GM12872 (cell line): Measurements from ENCODE around the gene CTDP1.

ENCODE experiments used
- TF ChIP-seq, protein P1 (sequence below): IDR thresholded peaks from 3 replicates; pipeline ENCODE4 v1.5.1; 2011; ENCODE audit warnings: low read depth, mild to moderate bottlenecking, low read length, moderate library complexity; ENCODE audit not compliant: insufficient read depth

Gene CTDP1

GRCh38 chr18:79746730-79747129 is 67.1 kb downstream of the CTDP1 start:
- TF ChIP-seq, protein P1, sequence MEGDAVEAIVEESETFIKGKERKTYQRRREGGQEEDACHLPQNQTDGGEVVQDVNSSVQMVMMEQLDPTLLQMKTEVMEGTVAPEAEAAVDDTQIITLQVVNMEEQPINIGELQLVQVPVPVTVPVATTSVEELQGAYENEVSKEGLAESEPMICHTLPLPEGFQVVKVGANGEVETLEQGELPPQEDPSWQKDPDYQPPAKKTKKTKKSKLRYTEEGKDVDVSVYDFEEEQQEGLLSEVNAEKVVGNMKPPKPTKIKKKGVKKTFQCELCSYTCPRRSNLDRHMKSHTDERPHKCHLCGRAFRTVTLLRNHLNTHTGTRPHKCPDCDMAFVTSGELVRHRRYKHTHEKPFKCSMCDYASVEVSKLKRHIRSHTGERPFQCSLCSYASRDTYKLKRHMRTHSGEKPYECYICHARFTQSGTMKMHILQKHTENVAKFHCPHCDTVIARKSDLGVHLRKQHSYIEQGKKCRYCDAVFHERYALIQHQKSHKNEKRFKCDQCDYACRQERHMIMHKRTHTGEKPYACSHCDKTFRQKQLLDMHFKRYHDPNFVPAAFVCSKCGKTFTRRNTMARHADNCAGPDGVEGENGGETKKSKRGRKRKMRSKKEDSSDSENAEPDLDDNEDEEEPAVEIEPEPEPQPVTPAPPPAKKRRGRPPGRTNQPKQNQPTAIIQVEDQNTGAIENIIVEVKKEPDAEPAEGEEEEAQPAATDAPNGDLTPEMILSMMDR: no peak

DNA sequence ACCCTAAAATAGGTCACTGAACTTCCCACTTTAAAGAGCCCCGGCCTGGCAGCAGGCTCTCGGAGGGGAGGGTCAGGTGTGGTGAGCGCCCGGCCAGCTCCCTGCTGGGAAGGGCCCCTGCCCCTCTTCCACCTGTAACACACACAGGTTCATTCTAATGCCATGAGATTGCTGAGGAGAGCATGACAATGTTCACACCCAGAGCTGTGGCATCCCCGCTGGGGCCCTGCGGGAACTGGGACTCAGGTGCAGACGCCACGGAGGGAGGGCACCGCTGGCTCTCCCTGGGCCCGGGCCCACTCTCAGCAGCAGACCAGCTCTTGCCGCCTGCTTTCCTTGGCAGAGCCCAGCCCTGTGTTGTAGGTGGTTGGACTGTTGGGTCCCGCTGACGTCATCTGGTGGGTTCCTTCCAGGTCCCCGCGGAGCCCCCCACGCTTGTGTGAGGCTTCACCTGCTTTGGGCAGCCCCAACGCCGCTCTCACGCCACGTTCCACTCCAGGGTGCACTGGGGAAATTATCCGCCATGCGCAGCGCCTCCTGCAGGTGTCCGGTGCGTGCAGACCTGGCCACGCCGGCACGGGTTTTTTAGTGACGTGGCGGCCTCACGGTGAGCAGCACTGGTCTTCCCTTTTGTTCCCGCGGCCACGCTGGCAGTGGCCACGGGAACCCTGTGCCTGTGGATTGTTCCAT is 67.7 kb downstream of the CTDP1 start:
- TF ChIP-seq, protein P1: no peak

GRCh38 chr18:79748321-79749180 is 68.9 kb downstream of the CTDP1 start:
- TF ChIP-seq, protein P1: no peak

DNA sequence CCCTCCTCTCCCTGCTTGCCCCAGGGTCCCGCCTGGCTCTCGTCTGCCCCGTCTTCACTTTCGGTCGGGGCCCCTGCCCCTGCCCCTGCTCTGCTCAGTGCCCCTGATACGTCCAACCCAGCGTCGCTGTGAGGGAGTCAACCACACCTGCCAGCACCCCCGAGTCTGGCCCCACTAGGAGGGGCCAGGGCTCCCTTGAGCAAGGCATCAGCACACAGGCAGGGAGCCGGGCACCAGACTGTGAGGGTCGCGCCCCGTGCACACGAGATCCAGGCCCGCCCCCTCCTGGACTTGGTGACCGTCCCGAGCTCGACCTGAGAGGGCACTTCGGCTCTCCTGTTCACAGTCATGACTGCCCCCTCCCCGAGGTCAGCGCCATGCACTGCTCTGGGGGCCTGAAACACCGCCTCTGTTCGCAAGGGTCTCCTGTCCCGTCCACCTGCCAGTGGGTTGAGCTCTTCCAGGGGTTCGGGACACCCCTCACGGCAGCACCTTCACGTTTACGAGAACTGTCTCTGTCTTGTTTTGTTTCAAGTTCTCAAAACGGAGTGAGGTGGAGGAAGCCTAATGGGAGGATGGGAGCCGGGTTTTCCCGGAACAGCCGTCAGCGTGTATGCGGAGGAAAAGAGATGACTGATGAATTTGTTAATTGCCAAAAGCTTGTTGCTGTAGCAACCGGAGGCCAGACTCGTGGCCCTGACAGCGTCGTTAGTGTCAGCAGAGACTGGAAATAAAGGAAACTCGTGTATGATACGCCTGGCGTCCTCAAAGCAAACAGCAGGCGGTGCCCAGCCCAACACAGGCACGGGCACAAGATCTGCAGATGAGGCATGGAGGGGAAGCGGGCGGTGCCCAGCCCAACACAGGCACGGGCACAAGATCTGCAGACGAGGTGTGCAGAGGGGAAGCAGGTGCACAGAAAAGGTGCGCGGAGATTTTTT is 69.9 kb downstream of the CTDP1 start:
- TF ChIP-seq, protein P1: no peak

GRCh38 chr18:79750980-79751571 is 71.5 kb downstream of the CTDP1 start:
- TF ChIP-seq, protein P1: no peak

DNA sequence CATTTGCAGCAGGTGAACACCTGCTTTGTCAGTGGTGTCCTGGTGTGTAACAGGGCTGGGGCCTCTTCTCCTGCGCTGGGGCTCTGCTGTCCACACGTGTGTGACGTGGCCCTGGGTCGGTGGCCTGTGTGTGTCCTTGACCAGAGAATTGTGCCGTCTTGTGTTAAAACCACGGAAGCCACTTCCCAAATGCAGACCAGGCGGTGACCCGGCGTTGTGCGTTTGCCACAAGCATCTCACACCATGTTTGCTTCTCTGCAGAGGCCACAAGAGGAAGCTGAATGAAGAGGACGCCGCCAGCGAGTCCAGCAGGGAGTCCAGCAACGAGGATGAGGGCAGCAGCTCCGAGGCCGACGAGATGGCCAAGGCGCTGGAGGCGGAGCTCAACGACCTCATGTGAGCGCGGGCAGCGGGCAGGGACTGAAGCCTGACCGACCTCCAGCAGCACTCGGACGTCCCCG is 73.8 kb downstream of the CTDP1 start:
- TF ChIP-seq, protein P1: no peak
